ENCODE results near the gene CUEDC1.
A peak's percentile ranks its signal among the peaks of the same experiment; 100 is the strongest.

CUEDC1 gene

GRCh38 chr17:57887161-57887560 is 68.1 kb downstream of the CUEDC1 start:
- H3K4me3 ChIP-seq = no peak overlapping the region
- peak overlapping the region in 1 of 2 donors; percentile 93 for H3K27ac ChIP-seq
- peaks cover 11 to 24% (median 14%) of the 10 kb centered on the region in 3 donors for H3K36me3 ChIP-seq
- no peaks in the 10 kb centered on the region for H3K27me3 ChIP-seq
- intact Hi-C loops (cut with DNase I; ENCODE audit: low total_unique reads) = no loop called here
- H3K4me1 ChIP-seq = peaks cover 2 to 55% (median 43%) of the 10 kb centered on the region in 4 donors
- no peak for TF ChIP-seq CTCF (IDR thresholded peaks at IDR 0.05)
- no peak for DNase-seq
- no peaks in the 10 kb centered on the region for H3K9me3 ChIP-seq

- H3K36me3 ChIP-seq = peaks cover 11 to 24% (median 14%) of the 10 kb centered on the region in 3 donors
- H3K4me3 ChIP-seq = no peak overlapping the region
- H3K4me1 ChIP-seq = peaks cover 1 to 55% (median 43%) of the 10 kb centered on the region in 4 donors
- TF ChIP-seq CTCF (IDR thresholded peaks at IDR 0.05) = no peak
- no peak for DNase-seq
- intact Hi-C loops (cut with DNase I; ENCODE audit: low total_unique reads) = no loop called here
- no peaks in the 10 kb centered on the region for H3K9me3 ChIP-seq
- no peak overlapping the region for H3K27ac ChIP-seq
- H3K27me3 ChIP-seq = no peaks in the 10 kb centered on the region
Measured at GRCh38 chr17:57886020-57886419, 69.2 kb downstream of the CUEDC1 start.

GRCh38 chr17:57885148-57885915 is 69.9 kb downstream of the CUEDC1 start:
- Histone ChIP-seq H3K36me3 (peaks cover 11 to 24% (median 14%) of the 10 kb centered on the region in 3 donors), H3K4me3 (no peak overlapping the region), H3K9me3 (no peaks in the 10 kb centered on the region), H3K27ac (no peak overlapping the region), H3K4me1 (peaks cover 3 to 55% (median 43%) of the 10 kb centered on the region in 4 donors), H3K27me3 (no peaks in the 10 kb centered on the region)
- DNase-seq = no peak
- intact Hi-C loops (cut with DNase I; ENCODE audit: low total_unique reads) = no loop called here
- TF ChIP-seq CTCF (IDR thresholded peaks at IDR 0.05) = no peak

- no peak overlapping the region for H3K4me3 ChIP-seq
- peak overlapping the region; percentile 69 to 70 for H3K27ac ChIP-seq
- DNase-seq = no peak
- peaks cover 16 to 46% (median 28%) of the 10 kb centered on the region in 3 donors for H3K36me3 ChIP-seq
- H3K9me3 ChIP-seq = no peaks in the 10 kb centered on the region
- intact Hi-C loops (cut with DNase I; ENCODE audit: low total_unique reads) = no loop called here
- no peak for TF ChIP-seq CTCF (IDR thresholded peaks at IDR 0.05)
- peaks cover 3 to 47% (median 38%) of the 10 kb centered on the region in 4 donors for H3K4me1 ChIP-seq
- no peaks in the 10 kb centered on the region for H3K27me3 ChIP-seq
Measured at GRCh38 chr17:57881783-57882351, 73.3 kb downstream of the CUEDC1 start.

GRCh38 chr17:57881143-57881542 is 74.1 kb downstream of the CUEDC1 start:
- no peak for DNase-seq

More at GRCh38 chr17:57881143-57881542, 74.1 kb downstream of the CUEDC1 start:
- no peak overlapping the region for H3K4me3 ChIP-seq
- H3K4me1 ChIP-seq = peaks cover 3 to 54% (median 45%) of the 10 kb centered on the region in 4 donors
- peaks cover 16 to 46% (median 28%) of the 10 kb centered on the region in 3 donors for H3K36me3 ChIP-seq
- H3K27me3 ChIP-seq = no peaks in the 10 kb centered on the region
- intact Hi-C loops (cut with DNase I; ENCODE audit: low total_unique reads) = no loop called here
- H3K27ac ChIP-seq = peak overlapping the region; percentile 69 to 70
- no peak for TF ChIP-seq CTCF (IDR thresholded peaks at IDR 0.05)
- H3K9me3 ChIP-seq = no peaks in the 10 kb centered on the region
